Measurements from ENCODE around the gene GTPBP1. TPM values are rescaled to one million over a fixed set of nuclear protein-coding genes. Genes with fewer than 3 reads are reported as not detected.
A peak's percentile ranks its signal among the peaks of the same experiment; 100 is the strongest.

GTPBP1 gene
- total and polyA plus RNA-seq, 2 of the 13 experiments (the other 11 are each of a cell fraction or from before 2014, with no cell fraction given), result 22.3 to 27.0 TPM

DNA sequence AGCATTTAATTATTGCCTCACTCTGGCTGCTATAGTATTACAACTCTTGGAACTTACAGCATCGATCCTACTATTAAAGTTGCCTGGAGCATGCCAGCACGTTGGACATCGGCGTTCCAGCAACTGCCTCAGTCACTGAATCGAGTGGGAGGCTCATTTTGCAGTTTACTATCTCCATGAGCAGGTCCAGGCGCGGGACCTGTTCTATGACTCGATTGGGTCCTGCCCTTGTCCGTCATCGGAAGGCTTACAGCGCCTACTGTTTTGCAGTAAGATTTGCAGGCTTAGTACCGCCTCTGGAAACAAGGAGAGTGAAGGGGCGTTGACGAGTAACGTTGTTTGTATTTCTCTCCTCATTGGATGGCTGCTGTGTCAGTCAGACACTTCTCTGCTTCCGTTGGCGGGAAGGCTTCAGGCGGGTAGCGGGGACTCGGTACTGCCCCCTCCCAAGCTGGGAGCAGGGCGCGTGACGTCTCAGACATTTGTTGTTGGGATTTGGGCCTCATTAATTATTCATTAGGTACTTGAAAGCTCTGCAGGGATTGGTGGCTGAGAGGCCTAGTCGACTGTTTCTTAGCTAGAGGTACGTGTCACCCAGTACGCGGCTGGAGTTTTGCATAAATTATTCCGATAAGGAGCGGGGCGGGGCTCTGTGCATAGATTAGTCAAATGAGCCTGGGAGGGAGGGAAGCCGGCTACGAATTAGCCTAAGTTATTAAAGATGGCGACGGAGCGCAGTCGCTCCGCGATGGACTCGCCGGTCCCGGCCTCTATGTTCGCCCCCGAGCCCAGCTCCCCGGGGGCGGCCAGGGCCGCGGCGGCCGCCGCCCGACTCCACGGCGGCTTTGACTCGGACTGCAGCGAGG is at the start of gene GTPBP1 (continued):
- TF ChIP-seq HOXA9 (CRISPR knock-in tag; IDR thresholded peaks at IDR 0.05; ENCODE audit: borderline replicate concordance) (no peak), ZNF34 (CRISPR knock-in tag; IDR thresholded peaks at IDR 0.05; ENCODE audit: borderline replicate concordance) (no peak), SATB2 (CRISPR knock-in tag; IDR thresholded peaks at IDR 0.05) (0 out of 2 replicates have a peak, but pooled peaks have one; percentile 26), MIER2 (CRISPR knock-in tag; IDR thresholded peaks at IDR 0.05) (no peak), ZNF343 (CRISPR knock-in tag; IDR thresholded peaks at IDR 0.05) (no peak), ATF7 (IDR thresholded peaks at IDR 0.05) (no peak), ATF7 (CRISPR knock-in tag; IDR thresholded peaks at IDR 0.05) (no peak), SP2 (CRISPR knock-in tag; IDR thresholded peaks at IDR 0.05) (peak; percentile 98), TOPORS (CRISPR knock-in tag; IDR thresholded peaks at IDR 0.05) (no peak)
- TF ChIP-seq, protein P1, sequence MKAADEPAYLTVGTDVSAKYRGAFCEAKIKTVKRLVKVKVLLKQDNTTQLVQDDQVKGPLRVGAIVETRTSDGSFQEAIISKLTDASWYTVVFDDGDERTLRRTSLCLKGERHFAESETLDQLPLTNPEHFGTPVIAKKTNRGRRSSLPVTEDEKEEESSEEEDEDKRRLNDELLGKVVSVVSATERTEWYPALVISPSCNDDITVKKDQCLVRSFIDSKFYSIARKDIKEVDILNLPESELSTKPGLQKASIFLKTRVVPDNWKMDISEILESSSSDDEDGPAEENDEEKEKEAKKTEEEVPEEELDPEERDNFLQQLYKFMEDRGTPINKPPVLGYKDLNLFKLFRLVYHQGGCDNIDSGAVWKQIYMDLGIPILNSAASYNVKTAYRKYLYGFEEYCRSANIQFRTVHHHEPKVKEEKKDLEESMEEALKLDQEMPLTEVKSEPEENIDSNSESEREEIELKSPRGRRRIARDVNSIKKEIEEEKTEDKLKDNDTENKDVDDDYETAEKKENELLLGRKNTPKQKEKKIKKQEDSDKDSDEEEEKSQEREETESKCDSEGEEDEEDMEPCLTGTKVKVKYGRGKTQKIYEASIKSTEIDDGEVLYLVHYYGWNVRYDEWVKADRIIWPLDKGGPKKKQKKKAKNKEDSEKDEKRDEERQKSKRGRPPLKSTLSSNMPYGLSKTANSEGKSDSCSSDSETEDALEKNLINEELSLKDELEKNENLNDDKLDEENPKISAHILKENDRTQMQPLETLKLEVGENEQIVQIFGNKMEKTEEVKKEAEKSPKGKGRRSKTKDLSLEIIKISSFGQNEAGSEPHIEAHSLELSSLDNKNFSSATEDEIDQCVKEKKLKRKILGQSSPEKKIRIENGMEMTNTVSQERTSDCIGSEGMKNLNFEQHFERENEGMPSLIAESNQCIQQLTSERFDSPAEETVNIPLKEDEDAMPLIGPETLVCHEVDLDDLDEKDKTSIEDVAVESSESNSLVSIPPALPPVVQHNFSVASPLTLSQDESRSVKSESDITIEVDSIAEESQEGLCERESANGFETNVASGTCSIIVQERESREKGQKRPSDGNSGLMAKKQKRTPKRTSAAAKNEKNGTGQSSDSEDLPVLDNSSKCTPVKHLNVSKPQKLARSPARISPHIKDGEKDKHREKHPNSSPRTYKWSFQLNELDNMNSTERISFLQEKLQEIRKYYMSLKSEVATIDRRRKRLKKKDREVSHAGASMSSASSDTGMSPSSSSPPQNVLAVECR (CRISPR knock-in tag; IDR thresholded peaks at IDR 0.05; ENCODE audit: borderline replicate concordance), result peak; percentile 29; the same call in 1 of the 2 replicates
